NCI-H748 treated with DMSO at 0.1 percent for 48 hours (cell line): ENCODE measurements around the gene MYO18A.
A peak's percentile ranks its signal among the peaks of the same experiment; 100 is the strongest.
"Not testable (repeated sequence)": the region's sequence is repeated elsewhere in the genome, so short reads cannot be mapped to it uniquely, and the experiment has no call there.

Source experiments
- DNase-seq: peaks from one replicate; lab custom pipeline; 2025; lab: John Stamatoyannopoulos, UW

The MYO18A gene

DNA sequence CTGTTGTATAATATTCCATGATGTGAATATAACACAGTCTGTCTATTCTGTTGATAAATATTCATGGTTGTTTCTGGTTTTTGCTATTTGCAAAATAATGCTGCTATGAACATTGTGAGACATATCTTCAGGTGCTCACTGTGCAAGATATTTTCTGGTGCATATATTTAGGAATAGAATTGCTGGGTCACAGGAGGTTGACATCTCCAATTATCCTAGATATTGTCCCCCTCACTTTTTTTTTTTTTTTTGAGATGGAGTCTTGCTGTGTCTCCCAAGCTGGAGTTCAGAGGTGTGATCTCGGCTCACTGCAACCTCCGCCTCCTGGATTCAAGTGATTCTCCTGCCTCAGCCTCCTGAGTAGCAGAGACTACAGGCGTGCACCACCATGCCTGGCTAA, 14.5 kb upstream of the MYO18A start:
- DNase-seq = no peak

DNA sequence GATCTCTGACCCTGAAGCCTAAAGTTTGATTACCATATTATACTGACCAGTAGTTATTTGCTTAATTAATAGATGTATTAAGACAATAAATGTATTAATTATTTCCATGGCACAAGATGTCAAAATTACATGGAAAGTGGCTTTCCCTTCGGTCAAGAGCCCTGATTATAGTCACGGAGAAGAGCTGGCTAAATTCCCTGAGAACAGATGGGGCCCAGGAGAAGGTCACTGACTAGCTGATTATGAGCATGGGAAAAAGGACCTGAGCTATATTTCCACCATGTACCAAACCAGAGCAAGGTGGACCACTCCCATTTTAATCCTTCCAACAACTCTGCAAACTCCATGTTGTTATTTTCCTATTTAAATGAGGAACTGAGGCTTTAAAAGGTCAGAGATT, 12.9 kb upstream of the MYO18A start:
- DNase-seq = no peak

DNA sequence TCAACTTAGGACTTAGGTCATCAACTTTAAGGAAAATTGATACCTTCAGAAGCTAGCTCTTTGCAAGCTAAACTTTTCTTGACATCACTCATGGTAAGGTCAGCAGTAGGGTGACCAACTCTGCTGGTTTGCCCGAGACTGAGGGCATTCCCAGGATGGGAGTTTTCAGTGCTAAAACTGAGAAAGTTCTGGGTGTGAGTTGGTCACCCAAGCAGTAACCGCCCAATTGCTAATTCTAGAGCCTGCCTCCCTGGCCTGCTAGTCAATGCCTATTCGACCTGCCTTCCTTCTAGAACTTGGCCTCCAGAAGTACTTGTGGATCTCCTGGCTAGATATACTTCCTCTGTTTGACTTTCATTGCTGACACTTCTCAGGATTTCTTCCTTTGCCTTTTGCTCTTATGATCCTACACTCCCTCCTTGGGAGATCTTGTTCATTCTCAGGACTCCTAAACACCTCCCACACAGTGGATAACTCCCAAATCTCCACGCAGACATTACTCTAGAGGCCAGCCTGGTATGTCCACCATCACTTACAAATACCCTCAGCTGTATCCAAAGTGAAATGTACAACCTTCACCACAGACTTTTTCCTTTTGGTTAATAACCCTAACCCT, 10.5 kb upstream of the MYO18A start:
- DNase-seq = no peak

DNA sequence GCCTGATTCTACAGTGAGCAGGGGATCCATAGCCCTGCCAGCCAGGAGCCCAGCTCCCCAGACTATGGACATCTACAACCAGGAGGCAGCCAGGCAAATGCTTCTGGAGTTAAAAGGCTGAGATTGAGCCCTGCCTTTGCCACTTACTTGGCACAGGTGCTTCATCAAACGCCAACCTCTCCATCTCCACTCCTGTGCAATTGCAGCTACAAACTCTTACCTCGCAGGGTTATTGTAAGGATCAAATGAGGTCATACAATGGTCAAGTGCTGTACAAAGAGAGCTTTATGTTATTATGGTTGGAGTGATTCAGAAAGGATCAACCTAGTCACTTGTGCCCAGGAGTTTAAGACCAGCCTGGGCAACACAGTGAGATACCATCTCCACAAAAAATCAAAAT, 9.8 kb upstream of the MYO18A start:
- DNase-seq = no peak

DNA sequence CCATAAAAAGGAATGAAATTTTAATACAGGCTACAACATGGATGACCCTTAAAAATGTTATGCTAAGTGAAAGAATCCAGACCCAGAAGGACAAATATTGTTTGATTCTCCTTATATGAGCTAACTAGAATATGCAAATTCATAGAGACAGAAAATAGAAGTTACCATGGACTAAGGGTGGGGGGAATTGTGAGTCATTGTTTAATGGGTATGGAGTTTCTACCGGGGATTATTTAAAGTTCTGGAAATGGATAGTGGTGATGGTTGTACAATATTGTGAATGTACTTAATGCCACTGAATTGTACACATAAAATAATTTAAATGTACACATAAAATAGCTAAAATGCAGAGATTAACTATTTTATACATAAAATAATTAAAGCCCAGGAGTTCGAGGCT, 9.2 kb upstream of the MYO18A start:
- DNase-seq = no peak

DNA sequence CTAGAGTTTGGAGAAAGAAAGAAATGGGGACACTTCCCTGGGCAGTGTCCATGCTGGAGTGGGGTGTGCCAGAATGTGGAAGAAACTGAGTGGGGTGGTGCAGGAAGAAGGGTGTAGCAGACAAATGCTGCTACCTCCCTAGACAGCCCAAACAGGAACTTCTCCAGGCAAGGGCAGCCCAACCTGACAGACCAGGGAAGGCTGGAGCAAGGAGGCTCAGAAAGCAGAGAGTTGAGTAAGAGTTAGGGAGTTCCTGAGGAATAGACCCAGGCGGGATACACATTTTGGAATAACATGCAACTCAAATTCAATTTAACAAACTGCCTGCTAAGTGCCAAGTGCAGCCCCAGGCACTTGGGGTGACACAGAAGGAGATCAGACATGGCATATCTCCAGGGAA, 1.0 kb upstream of the MYO18A start:
- no peak for DNase-seq

DNA sequence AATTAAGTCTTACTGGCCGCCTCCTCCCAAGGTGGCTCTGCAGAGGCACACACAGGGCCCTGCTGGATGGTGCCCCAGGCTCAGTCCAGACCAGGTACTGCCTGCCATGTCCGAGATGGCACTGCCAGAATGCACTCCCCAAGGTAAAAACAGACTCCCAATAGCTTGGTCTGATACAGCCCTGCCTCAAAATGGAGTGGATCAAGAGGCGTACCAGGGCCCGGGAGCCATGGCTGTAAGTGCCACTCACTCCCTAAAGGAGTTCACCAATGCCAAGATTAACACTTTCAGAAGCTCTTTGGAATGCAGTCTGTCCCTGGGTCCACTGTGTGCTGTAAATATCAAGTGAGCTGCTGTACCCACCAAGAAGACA, 576 bp upstream of the MYO18A start:
- DNase-seq = no peak

DNA sequence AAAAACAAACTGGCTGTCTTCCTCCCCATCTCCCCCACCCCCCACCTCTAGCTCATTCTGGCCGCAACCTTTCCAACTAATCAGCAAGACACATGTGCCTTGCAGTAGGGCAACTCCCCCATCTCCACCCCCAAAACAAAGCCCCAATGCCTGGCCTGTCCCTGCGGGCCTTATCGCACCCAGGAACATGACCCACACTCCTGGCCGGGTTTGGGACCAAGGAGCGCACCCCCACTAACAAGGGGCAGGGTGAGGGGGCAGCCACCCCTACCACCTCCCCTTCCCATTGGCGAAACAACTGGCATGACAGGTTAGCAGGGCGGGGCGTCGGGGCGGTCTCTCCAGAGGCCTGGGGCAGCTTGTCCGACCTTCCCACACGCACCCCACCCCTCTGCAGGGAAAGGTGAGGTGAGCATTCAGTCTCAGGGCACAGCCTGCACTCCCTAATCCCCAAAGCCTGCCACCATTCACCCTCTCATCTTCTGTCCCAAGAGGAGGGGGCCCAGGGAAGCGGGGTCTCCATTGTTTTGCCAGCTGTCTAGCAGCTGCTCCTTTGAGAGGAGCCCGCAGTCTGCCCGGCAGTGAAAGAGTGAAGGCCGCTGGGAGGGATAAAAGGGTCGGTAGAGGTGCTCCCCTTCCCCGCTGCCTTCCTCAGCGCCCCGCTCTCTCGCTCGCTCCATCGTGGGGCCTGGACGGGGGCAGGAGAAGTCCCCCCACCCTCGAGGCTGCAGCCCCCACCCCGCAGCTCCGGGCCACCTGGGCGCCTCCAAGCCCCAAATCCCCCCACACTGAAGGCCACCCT, 765 bp downstream of the MYO18A start:
- DNase-seq = peak; percentile 21

DNA sequence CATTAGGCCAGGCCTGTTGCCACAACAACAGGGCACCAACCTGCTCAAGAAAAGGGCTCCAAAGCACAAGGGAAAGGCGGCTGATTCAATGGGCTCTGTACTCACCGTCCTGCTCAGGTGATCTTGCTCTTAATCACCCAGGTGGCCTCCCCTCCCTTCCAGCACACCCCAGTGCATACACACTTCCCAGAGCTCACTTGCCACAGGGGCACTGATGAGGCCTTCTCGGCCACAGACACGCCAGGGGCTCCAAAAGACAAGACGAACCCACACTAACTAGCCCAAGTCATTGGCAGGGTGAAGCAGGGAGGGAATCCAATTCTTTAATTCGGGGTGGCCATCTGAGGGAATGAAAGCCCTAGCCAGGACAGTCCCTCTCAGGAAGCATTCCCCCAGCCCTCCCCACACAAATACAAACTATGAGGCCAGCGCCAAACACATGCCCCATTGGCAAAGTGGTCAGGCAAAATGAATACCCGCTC, 1.4 kb downstream of the MYO18A start:
- DNase-seq = no peak

DNA sequence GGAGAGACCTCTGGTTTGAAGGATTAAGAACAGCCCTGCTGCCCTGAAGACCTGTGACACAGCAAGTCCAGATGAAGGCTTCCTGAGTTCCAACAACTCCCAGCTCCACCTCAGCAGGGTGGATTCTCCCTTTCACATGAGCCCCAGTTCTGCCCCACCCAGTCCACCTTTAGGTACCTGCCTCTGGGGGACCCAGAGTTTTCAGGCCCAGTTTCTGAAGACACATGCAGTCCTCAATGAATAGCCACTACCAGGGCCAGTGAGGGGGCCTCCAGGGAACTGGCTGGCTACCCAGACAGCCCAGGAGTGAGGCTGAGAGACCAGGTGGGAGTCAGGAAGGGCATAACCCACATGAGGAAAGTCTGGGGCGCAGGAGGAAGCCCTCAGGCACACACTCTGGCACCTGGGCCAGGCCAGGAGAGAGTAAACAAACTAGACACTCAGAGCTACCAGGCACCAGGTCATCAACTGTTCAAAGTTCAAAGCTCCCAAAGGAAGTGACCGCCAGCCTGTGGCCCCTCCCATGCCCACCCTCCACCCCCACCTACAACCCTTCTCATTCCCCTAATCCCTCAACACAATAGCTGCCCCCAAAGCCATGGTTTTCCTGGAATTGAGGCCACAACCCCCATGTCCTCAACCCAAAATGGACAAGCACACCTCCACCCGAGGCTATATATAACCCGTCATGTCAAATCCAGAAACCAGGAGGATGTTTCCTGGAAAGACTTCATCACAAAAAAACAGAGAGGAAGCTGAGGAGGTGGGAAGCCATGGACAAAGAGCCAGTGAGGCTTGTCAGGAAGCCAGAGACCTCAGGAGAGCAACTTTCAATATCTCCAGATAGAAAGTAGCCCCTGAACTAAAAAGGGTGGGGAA, 2.1 kb downstream of the MYO18A start:
- no peak for DNase-seq

DNA sequence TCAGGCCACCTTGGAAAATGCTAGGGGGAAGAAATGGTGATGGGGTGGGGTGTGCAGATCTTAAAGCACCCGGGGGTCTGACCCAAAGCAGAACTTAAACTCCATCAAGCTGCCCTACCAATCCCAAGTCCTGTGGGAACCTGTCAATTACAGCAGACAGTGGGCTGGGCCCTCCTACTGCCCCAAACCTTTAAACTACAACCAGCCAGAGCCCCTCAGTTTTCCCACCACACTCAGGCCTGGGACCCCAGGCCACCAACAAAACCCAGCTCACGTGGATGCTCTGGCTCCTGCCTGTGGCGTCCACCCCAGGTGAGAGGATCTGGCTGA, 2.7 kb downstream of the MYO18A start:
- DNase-seq = no peak

DNA sequence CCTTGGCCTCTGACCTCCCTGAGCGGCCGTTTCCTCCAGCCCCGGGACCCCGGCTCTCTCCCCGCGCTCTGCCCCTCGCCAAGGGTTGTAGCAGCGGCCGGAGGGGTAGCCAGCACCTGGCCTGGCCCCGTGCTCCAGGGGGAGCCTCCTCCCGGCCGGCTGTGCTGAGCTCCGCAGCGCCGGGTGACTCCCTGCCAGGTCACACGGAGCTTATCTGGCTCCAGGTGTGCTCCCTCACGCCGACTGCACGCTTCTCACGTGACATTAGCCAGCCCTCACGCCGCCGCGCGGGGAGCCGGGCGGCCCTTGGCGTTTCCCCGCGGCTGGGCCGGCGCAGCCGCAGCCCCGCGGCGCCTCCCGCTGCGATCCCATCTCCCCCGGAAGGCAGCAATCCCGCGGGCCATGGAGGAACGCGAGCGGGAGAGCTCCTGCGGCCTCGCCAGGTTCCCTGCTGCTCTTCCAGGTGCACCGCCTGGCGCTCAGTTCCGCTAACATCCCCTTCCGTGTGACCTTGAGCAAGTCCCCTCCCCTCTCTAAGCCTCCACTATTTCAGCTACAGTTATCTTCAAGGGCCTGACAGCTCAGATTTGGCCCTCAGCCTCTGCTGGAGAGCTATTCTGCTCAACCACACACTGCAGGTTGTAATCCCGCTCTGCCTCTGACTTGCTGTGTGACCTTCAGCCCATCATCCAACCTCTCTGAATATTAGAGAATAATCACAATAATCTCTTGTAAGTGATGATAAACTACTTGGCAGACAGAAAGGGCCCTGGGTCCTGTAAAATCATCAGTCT, 3.4 kb downstream of the MYO18A start:
- DNase-seq = peak; percentile 42

DNA sequence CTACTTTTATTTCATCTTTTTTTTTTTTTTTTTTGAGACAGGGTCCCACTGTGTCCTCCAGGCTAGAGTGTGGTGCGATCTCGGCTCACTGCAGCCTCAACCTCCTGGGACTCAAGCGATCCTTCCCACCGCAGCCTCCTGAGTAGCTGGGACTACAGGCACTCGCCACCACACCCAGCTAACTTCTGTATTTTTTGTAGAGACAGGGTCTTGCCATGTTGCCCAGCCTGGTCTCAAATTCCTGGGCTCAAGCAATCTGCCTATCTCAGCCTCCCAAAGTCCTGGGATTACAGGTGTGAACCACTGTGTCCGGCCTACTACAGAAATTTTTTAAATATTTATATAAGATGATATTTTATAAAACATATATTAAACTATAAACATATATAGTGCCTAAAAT, 4.8 kb downstream of the MYO18A start:
- no peak for DNase-seq

DNA sequence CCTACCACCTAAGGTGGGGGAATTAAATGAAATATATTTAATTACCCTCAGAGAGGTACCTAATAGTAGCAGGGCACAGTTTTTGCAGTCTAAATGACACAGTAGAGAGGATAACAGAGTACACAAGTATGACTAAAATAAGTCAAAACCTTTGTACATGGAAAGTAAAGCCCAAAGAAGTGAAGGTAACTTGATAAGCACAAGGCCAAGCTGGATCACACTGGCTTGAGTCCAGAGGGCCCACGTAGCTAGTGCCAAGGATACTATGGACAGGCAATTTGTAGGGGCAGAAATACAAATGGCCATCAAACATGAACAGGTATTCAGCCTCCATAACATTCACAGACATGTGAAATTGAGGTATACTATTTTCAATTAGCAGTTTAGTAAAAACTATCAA, 7.6 kb downstream of the MYO18A start:
- no peak for DNase-seq

DNA sequence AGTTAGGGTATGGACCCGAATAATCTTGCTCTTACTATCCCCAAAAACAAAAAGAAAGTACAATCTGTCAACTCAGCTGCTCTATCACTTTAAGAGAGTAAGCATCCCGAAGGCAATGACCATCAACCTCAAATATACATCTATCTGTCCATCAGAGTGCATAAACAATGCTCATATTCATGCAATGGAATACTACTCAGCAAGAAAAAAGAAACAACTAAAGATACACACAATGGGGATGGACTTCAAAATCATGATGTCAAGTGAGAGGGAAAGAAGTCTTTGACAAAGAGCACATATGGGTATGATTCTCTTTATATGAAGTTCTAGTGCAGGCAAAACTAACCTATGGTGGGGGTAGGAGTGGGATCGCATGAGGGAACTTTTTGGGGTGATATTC, 9.5 kb downstream of the MYO18A start:
- no peak for DNase-seq

DNA sequence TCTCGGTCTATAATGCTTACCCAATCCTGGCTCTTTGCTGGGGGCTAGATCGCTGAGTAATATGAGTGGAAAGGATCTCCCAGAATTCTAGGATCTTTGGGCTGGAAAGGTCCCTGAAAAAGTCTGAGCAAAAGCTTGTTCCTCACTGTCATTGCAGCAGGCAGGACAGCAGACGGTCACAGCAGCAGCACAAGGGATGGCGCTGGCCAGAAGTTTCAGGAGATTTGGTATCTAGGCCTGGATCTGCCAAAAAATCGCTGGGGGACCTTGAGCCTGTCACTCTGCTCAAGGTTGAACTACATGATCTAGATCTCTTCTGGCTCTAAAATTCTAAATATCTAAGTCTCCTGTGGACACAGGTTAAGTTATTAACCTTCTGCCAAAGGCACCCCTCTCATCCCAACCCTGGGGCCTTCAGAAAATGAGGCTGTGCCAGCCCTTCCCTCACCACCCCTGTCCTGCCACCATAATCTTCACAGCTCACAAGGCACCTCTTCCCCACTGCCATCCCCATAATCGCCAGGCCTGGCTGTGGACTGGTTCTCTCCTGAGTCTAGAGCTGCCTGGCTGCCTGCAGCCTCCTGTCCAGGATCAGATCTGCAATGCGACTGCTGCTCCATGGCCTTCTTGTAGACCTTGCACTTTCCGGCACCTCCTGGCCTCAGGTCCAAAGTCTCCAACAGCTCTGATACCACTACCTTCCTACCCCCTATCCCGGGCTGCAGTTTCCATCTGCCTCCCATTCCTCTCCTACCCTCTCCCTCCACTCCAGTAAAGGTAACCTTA, 10.2 kb downstream of the MYO18A start:
- DNase-seq = no peak

DNA sequence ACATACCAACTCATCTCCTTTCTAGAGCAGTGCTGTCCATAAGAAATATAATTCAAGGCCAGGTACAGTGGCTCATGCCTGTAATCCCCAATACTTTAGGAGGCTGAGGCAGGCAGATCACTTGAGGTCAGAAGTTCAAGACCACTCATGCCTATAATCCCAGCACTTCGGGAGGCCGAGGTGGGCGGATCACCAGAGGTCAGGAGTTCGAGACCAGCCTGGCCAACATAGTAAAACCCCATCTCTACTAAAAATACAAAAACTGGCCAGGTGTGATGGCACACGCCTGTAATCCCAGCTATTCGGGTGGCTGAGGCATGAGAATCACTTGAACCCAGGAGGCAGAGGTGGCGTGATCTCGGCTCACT, 11.5 kb downstream of the MYO18A start:
- not testable (repeated sequence) for DNase-seq

DNA sequence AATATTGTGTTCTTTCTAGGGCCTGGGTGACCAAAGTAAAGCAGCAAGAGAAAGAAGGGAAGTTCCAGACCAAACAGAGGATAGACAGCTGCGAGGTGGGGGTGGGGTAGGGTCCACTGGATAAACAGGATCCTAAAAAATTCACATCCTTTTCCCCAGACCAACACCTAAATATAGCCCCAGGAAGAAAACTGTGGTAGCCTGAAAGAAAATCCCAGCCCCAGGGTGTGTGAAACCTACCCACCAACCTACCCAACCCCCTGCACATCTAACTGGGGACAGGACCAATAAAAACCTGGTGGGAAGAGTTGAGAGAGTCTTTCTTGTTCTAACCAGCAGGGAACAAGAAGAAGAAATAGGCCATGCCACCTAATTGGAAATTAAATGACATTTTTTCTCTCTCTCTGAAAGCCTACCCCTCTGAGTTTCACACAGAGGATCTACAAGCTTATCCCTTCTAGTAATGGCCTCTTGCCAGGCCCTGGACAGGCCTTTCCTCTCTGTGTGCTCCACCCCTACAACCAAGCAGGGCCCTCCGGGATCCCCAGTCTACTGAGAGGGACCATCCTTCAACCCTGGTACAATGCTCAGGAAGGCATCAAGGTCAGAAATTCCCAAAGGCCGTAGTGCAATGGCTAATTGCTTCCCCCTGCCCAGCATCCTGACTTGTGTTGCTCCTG, 12.0 kb downstream of the MYO18A start:
- no peak for DNase-seq

DNA sequence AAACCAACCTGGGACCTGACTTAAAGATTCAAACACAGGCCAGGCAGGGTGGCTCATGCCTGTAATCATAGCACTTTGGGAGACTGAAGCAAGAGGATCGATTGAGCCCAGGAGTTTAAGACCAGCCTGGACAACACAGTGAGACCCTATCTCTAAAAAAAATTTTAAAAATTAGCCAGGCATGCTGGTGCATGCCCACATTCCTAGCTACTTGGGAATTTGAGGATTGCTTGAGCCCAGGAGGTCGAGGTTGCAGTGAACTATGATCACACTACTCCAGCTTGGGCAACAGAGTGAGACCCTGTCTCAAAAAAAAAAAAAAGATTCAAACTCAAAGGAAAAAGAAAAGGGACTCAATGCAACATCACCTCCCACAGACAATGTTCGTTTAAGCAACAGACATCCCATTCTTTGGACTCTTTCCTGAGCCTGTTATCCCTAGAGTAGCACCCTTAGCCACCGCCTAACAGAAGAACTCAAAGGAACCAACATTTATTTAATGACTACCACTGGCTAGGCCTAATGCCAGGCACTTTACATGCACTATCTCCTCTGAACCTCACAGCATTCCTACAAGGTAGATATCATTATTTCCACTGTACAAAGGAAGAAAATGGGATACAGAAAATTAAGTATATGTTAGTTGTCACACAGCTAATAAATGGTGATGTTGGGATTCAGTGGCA, 12.7 kb downstream of the MYO18A start:
- DNase-seq = no peak

DNA sequence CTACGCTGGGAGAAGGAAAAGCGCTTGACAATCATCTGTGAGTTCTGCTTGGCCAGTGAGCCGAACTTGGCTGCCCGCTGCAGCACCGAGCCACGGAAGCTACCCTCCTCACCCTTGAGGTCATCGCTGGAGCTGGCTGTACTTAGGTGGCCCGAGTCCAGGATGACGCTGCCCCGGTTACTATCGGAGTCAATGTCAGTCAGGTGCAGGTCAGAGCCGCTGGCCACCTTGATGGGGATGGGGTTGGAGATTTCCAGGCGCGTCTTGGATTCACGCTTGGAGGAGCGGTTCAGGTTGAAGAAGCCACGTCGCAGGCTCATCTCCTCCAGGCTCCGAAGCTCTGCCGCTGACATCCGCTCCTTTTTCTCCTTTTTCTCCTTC, 13.7 kb downstream of the MYO18A start:
- DNase-seq = no peak
